Measurements from ENCODE around the gene MRGPRE.

MRGPRE gene

DNA sequence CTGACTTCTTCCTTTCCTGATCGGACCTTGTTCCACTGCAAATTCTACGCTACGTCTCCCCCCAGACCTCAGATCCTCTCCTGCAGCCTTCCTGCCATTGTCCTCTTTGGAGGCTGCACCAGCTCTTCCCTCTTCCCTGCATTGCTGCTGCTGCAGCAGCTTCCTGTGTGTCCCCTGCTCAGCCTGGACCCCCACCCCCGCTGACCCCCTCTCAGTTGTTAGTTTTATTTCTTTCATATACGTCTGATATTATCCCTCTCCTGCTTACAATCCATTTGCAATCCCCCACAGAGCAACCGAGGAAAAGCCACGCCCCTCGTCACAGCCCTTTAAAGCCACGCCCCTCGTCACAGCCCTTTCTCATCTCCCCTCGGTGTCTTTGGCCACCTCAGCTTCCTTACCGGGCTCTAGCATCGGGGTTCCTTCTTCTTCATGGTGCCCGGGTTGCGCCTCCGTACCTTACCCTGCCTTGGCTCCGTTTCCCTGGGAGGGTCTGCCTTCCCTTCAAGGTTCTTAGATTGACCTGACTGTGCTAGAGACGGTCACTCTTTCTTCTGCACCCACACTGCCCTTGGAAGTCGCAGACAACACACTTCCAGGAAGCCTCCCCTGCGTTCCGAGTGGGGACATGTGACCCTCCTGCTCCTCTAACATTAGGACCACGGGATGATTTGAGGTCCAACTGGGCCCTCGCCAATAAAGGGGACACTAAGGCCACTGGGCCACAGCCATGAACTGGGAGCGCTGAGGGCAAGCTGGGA lies 18.4 kb downstream of the MRGPRE start:
- no peak for DNase-seq (ENCODE audit: low read depth, low spot score)

DNA sequence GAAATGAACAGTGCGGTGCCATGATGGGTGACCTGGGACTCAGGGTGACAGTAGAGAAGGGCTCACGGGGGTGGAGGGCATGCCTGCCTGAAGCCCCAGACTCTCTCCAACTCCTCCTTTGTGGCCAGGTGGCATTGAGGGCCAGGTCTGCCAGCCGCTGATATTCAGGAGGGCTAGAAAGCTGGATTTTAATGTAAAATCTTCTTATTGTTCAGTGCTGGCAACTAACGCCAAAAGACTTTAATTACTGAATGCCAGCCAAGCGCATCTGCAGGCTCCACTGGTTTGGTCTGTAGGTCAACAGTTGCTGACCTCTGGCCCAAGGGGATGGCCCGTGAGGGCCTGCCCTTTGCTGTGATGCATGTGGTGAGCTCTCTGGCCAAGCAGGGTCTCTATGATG lies 23.9 kb downstream of the MRGPRE start:
- no peak for DNase-seq (ENCODE audit: low read depth, low spot score)

DNA sequence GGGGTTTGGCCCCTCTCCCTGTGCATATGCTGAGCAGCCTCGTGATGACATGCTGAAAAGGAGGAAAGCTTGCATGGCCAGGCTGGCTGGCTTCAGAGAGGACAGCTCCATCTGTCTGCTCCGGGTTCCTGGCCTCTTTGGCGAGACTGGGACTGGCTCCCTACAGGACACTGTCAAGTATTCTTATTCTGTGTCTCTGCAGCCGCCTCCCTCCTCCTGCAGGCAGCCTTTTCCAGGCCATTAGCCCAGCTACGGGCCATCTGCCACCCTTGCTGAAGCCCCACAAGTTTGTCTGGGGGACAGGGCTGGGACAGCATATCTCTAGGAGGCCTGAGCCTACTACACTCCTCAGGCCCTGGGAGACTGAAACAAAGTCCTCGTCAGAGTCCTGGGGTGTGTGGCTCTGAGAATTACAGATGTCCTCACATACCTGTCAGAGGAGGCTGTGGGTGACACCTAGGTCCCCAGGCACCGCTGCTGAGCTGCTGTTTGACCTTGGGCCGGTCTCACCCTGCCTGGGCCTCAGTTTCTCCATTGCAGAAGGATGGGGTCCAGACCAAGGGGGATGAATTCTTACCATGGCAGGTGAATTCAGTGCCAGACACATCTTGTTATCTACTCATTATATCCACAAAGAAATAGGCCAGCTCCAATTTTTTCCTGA lies 24.6 kb downstream of the MRGPRE start:
- DNase-seq (ENCODE audit: low read depth, low spot score) = no peak

DNA sequence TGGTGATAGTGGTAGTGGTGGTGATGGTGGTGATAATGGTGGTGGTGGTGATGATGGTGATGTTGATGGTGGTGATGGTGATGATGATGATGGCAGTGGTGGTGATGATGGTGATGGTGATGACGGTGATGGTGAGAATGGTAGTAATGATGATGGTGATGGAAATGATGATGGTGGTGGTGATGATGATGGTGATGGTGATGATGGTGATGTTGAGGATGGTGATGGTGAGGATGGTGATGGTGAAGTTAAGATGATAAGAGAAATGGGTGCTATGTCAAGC lies 25.4 kb downstream of the MRGPRE start:
- DNase-seq (ENCODE audit: low read depth, low spot score) = no peak

DNA sequence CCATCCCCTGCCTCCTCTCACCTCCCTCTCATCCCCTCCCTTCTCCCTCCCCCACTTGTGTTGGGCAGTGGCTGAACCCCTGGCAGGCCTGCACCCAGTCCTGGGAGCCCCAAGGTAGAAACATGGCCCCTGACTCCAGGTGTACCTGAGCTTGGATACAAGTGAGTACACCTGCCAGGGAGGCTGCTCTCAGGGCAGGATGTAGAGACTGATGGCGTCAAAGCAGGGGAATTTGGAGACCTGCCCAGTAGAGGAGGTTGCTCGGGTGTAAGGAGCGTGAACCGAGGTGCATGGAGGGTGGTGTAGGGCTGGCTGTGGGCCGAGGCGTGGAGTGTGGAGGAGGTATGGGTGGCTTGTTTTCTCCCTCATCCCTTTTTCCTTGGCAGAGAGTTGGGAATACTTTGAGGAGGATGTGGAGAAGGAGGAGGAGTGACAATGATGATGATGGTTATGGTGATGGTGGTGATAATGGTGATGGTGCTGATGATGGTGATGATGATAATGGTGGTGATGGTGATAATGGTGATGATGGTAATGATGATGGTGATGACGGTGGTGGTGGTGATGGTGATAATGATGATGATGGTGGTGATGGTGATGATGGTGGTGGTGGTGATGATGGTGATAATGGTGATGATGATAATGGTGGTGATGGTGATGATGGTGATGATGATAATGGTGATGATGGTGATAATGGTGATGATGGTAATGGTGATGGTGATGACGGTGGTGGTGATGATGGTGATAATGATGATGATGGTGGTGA lies 25.9 kb downstream of the MRGPRE start:
- DNase-seq (ENCODE audit: low read depth, low spot score) = no peak

DNA sequence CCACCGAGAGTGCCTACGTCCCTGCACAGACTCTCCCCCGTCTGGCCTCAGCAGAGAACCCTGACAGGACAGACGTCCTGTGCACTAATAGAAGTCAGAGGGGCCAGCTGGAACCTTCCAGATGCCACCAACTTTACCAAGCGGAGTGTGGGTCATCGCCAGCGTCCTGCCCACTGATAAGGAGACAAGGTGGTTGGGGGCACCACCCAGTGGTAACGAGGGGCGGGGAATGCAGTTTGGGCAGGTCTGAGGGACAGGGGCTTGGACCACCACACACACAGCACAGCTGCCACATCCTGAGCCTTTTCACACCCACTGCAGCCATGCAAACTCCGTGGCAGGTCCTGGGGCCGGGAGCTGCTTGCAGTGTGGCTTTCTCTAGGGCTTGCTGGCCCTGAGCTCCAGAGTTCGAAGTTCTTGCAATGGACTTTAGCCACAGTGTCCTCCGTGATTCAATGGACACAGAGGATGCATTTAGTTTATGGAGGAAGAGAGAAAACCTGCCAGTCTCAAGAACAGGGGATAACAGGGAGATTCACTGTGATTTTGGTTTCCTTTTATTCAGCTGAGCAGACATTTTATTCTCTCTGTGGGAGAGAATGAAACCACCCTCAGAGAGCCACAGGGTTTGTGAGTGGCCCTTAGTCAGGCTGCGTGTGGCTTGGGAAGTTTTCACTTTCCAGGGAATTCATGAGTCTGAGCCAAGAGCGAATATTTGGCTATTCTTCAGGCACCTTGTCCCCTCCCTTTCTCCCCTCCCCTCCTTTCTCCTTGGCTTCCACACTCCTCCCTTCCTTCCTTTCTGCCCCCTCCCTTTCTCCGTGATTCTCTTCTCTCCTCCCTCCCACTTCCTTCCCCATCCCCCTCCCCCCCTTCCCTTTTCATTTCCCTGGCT lies 26.7 kb downstream of the MRGPRE start:
- no peak for DNase-seq (ENCODE audit: low read depth, low spot score)

DNA sequence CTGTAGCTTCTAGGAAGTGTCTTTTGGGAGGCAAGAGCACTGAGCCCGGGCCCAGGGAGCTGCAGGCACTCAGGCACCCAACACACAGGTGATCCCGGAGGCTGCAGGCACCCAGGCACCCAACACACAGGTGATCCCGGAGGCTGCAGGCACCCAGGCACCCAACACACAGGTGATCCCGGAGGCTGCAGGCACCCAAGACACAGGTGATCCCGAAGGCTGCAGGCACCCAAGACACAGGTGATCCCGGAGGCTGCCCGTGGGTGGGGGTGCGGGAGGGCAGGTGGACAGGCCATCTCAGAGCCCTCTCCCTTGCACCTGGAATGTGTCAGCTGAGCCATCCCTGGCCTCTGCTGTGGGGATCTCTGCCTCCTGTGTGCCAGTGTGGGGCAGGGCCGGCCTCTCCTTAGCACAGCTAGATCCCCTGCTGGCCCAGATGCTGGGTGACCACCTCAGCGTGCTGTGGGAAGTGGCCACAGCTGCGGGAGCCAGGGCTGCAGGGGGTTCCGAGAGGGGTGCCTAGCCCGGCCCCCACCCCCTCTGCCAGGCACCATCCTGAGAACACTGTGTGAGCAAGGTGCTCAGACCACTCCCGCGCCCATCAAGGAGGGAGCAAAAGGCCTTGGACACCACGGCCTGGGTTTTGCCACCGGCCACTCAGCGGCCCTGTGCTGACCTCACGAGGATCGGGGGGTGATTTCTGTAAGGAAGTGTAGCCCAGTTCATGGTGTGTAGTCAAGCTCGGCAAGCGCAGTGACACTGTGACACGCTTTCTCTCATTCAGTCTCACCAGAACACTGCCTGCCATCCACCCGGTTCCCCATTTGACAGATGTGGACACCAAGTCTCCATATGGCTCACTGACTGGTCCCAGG lies 27.8 kb downstream of the MRGPRE start:
- DNase-seq (ENCODE audit: low read depth, low spot score) = no peak

DNA sequence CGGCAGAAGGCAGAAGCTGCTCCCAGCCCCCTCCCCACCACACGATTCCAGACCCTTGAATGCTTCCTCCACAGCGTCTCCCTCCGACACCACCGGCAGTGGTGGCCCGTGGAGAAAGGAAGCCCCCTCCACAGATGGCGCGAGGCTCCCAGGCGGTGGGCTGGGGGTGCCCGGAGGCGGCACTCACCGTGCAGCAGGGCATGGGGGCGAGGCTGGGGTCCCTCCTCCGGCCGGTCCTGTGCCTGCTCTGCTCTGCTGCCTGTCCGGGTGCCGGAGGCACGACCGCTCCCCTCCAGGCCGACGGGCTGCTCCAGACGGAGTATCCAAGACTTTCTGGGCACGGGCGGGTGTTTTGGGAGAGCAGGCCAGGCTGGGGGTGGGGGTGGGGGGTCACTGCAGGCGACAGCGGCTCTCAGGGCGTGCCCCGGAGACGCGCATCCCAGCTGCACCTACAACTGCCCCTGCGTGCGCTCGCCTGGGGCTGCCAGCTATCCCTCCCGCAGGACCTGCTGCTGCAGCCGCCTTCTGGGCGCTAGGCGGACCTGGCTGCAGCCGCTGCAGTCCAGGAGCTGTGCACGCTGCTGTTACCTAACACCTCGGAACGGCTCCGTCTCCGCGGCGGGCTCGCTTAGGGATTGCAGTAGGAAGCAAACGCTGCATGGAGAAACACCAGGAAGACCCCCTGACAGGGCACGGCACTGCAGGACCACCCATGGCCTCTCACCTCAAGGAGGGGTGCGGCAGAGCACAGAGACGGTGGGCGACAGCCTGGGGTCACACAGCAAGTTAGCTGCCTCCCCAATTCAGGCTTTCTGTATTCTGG lies 28.8 kb downstream of the MRGPRE start:
- no peak for DNase-seq (ENCODE audit: low read depth, low spot score)

DNA sequence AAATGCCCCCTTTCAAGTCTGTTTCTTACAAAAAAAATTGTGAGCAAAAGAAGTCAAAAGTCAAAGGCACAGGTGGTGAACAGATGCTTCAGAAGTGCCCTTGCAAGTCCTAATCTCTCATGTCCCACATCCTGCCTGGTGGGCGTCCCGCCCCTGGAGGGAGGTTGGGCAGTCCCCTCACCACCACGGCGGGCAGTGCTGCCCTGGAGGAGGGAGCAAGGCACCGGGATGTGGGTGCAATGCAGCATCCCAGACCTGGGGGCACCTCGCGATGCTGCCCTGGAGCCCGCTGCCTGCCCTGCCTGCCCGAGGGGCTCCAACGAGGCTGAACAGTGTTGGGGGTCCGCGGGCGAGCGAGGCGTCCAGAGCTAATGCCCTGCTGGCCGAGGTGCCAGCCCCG lies 29.5 kb downstream of the MRGPRE start:
- no peak for DNase-seq (ENCODE audit: low read depth, low spot score)

DNA sequence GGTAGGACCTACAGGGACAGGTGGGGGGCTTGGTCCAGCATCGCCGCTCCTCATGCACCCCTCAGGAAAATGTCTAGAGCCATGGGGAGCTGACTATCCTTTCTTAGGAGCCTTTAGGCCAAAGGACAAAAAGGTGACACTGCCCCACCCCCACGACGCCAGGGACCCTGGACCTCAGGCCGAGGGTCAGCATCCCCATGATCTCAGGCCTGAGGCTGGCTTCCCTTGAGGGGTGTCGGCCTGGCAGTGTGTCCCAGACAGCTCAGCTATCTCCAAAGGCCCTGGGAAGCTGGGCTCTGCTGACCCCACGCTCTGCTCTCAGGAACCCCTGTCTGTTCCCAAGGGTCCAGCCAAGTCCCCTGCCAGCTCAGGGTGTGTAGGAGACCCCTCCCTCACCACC lies 29.9 kb downstream of the MRGPRE start:
- no peak for DNase-seq (ENCODE audit: low read depth, low spot score)

DNA sequence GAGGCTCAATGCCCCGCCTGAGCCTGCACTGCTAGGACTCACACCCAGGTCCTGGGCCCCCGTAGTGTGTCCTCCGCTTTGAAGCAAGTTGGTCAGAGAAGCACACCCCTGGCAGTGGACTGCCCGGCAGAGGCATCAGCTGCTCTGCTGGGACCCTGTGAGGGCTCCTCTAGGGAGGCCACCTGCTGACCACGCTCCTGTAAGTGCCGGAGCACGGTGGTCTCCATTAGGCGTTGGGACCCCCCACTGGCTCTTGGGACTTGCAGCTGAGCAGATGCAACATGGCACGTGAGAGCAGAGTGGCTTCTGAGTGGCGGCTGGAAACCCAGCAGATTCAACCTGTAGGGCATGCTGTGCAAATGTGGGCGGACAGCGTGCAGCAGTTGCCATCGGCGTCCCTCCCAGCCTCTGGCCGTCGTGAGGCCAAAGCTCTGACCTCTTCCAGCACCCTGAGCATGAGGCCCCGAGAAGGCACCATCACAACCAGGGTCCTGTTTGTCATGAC lies 30.5 kb downstream of the MRGPRE start:
- no peak for DNase-seq (ENCODE audit: low read depth, low spot score)

DNA sequence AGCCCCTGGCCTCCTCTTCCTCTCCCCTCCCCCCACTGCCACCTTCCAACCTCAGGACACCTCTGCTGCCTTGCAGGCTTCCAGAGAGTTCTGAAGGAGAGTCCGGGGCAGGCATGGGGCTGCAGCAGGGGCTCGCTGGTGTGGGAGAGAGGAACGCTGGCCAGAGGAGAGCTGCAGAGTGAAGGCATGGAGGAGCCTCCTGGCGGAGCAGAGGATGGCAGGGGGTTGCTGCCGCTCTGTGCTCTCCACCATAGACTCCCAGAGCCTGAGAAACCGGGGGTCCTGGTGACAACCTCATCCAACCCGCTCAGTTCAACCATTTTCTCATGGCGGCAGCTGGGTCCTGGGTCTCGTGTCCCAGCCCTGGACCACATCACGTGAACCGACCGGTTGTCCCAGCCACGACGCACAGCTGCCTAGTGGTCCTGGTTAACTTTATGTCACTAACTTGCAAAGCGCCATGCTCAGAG lies 31.1 kb downstream of the MRGPRE start:
- DNase-seq (ENCODE audit: low read depth, low spot score) = no peak

DNA sequence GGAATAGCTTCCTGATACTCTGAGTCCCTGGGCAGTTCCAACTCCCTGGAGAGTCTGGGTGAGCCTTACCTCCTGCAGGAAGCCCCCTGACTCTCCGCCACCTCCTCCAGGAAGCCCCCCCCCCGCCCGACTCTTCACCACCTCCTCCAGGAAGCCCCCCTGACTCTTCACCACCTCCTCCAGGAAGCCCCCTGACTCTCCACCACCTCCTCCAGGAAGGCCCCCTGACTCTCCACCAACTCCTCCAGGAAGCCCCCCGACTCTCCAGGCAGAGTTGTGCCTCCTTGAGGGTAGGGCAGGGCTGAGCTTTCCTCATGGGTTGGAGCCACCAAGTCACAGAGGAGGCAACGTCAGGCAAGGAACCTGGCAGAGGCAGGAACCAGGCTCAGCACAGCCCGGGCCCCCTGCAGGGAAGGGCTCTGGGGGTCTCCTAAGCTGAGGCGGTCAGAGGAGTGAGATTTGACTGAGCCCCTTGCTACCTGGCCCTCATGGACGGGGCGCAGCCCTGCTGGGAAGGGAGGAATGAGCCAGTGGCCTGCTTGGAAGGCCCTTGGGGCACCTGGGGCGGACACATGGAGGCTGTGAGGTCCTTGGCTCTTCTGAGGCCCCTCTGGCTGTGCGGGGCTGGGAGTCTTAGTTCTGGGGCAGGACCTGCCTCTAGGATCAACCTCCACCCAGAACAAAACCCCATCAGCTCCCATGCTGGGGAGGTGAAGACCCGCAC lies 31.7 kb downstream of the MRGPRE start:
- no peak for DNase-seq (ENCODE audit: low read depth, low spot score)

DNA sequence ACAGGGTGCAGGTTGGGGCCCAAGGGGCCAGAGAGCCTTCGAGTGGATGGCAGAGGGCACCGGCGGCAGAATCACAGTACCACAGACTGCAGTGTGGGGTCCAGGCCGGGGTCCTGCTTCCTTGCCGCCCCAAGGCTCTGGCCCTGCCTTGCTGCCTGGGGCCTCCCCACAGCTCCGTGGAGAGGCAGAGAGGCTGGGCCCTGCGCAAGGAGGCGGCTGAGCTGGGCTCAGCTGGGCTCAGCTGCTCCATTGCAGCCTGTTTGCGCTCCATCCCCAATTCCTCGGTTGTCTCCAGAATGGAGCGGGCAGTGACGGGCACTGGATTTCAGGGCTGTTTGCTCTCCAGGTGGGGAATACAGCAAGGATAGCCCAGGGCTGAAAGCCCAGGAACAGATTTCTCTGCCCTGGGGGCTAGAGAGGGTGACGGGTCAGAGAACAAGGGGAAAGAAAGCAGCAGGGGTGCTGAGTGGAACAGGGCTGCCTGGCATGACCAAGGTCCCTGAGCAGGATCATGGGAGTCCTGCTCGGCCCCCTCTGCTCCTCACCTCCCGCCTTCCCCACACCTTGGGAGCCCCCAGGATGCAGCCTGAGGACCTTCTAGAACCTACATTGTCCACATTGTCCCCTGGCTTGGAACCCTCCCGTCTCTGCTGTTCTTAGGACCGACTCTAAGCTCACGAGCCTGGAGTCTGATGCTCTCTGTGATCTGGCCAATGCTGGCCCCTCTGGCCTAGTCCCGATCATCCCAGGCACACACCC lies 32.5 kb downstream of the MRGPRE start:
- no peak for DNase-seq (ENCODE audit: low read depth, low spot score)

DNA sequence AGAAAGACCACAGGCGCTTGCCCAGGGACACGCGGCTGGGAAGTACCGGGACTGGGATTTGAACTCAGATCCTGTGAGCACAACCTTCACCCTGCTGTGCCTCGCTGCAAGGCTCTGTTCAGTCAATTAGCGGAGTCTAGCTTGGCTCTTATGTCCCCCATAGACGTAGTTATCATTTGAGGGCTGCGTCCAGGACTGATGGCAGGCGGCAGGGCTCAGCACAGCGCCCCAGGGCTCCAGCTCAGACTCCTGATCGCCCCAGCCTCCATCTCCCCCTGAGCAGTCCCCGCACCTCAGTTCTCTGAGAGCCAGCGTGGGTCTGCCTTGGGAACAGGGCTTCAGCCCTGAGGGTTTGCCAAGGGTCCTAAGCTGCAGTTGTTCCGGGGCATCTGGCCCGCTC lies 33.4 kb downstream of the MRGPRE start:
- no peak for DNase-seq (ENCODE audit: low read depth, low spot score)

DNA sequence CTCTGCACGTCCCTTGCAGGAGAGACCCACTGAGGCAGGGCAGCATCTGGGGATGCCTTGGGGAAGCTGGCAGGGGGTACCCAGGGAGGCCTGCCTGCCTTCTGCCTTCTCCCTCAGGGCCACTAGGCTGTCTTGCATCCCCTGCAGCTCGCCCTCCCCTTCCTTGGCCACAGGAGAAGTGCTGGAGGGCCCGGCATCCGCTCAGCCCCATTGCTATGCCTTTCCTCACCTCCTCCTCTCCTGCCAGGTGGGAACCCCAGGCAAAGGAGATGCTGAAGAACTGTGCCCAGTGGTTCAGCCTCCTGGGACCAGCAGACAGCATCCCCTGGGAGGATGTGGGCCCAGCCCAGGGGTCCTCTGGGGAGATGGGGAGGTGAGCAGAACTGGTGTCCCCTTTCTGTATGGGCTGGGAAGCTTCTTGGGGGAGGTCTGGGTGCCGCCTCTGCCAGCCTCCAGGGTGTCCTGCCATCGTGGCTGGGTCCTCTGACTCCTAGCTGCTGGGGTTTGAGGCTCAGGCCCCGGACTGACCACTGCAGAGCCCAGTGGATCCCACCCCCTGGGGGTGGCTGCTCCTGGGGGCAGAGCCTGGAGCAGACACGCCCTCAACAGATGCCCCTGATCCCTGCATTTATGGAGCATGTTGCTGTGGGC lies 34.2 kb downstream of the MRGPRE start:
- no peak for DNase-seq (ENCODE audit: low read depth, low spot score)

DNA sequence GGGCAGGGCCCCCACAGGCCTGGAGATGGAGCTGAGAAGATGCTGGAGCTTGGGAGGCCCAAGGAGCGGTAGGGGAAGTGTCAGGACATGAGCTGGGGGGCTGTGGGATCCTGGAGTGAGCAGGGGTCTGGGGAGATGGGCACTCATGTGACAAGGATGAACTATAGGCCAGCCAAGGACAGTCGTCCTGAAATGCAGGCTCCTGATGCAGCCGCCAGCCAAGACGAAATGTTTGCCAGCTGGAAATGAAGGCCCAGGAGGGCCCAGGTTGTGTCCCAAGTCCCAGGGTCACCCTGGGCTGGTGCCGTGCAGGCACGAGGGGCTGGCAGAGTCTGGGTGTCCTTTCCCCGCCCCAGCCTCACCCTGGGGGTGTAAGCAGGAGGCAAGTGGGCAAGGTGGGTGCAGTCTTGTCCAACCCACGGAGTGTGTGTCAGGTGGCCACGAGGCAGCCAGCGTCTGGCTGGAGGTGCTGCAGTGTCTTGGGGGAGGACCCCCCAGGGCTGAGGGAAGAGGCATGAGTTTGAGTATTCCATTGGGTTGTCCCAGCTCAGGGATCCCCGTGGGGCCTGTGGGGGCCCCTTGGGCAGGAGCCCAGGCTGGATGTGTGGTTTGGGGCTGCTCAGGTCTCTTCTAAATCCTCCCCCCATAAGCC lies 35.0 kb downstream of the MRGPRE start:
- no peak for DNase-seq (ENCODE audit: low read depth, low spot score)
